HepG2 (cell line): ENCODE results near the gene FAHD2A. TPM values are rescaled to one million over a fixed set of nuclear protein-coding genes. Genes with fewer than 3 reads are reported as not detected.
A peak's percentile ranks its signal among the peaks of the same experiment; 100 is the strongest.

Source experiments
- ARNT2 ChIP-seq: sonication (generic); formaldehyde crosslinking; IDR thresholded peaks from 2 replicates; pipeline ENCODE4 v1.8.0; 2022; ENCODE audit warnings: mild to moderate bottlenecking, low read depth, missing genetic modification reagents, moderate library complexity
- DNMT1 ChIP-seq: sonication (generic); formaldehyde crosslinking; IDR thresholded peaks from 2 replicates; pipeline ENCODE4 v1.5.1; 2020; ENCODE audit warnings: mild to moderate bottlenecking, missing genetic modification reagents
- EEA1 ChIP-seq: sonication (generic); formaldehyde crosslinking; IDR thresholded peaks from 2 replicates; pipeline ENCODE4 v1.5.1; 2020; ENCODE audit warnings: mild to moderate bottlenecking, missing genetic modification reagents, borderline replicate concordance
- ELF3 ChIP-seq: IDR thresholded peaks from 2 replicates; pipeline ENCODE4 v1.6.1; 2016; ENCODE audit warnings: missing genetic modification reagents, missing compliant biosample characterization
- GATAD2A ChIP-seq: IDR thresholded peaks from 2 replicates; pipeline ENCODE4 v1.6.1; 2016
- JUNB ChIP-seq: sonication (generic); formaldehyde crosslinking; IDR thresholded peaks from 2 replicates; pipeline ENCODE4 v1.8.0; 2022; ENCODE audit warnings: missing genetic modification reagents, mild to moderate bottlenecking, borderline replicate concordance
- KDM1A ChIP-seq: IDR thresholded peaks from 2 replicates; pipeline ENCODE4 v1.6.1; 2016; ENCODE audit warnings: missing compliant biosample characterization
- MLLT10 ChIP-seq: sonication (generic); formaldehyde crosslinking; IDR thresholded peaks from 2 replicates; pipeline ENCODE4 v1.4.0; 2020; ENCODE audit warnings: missing genetic modification reagents
- NFYC ChIP-seq: IDR thresholded peaks from 2 replicates; pipeline ENCODE4 v1.6.1; 2016; ENCODE audit warnings: missing genetic modification reagents, missing compliant biosample characterization
- ONECUT2 ChIP-seq: sonication (generic); formaldehyde crosslinking; IDR thresholded peaks from 2 replicates; pipeline ENCODE4 v1.4.0; 2020; ENCODE audit warnings: missing genetic modification reagents
- RBM39 ChIP-seq: fragments of 200-400 bp; formaldehyde crosslinking; IDR thresholded peaks from one replicate; pipeline ENCODE4 v1.6.1; 2018; ENCODE audit warnings: antibody characterized with exemption, mild to moderate bottlenecking, low read depth, low read length; ENCODE audit not compliant: poor library complexity, severe bottlenecking
- REPIN1 ChIP-seq: sonication (generic); formaldehyde crosslinking; IDR thresholded peaks from 2 replicates; pipeline ENCODE4 v1.8.0; 2022; ENCODE audit warnings: missing genetic modification reagents, low read depth, mild to moderate bottlenecking, borderline replicate concordance
- STAT5B ChIP-seq: sonication (generic); formaldehyde crosslinking; IDR thresholded peaks from 2 replicates; pipeline ENCODE4 v1.4.0; 2020; ENCODE audit warnings: missing genetic modification reagents
- TEAD2 ChIP-seq: sonication (generic); formaldehyde crosslinking; IDR thresholded peaks from 2 replicates; pipeline ENCODE4 v1.9.0; 2021; ENCODE audit warnings: missing genetic modification reagents
- TRIM24 ChIP-seq: sonication (generic); formaldehyde crosslinking; IDR thresholded peaks from 2 replicates; pipeline ENCODE4 v1.8.0; 2022; ENCODE audit warnings: mild to moderate bottlenecking, missing genetic modification reagents
- ZFP36 ChIP-seq: fragments of 150-350 bp; IDR thresholded peaks from 2 replicates; pipeline ENCODE4 v1.6.1; 2018; ENCODE audit warnings: borderline replicate concordance, low read length, low read depth; ENCODE audit not compliant: partially characterized antibody
- ZNF12 ChIP-seq: sonication (generic); formaldehyde crosslinking; IDR thresholded peaks from 2 replicates; pipeline ENCODE4 v1.5.0; 2020; ENCODE audit warnings: missing genetic modification reagents
- ZNF510 ChIP-seq: sonication (generic); formaldehyde crosslinking; IDR thresholded peaks from 2 replicates; pipeline ENCODE4 v1.4.0; 2020; ENCODE audit warnings: low read depth, mild to moderate bottlenecking, missing genetic modification reagents
- ZSCAN20 ChIP-seq: sonication (generic); formaldehyde crosslinking; IDR thresholded peaks from 2 replicates; pipeline ENCODE4 v1.4.0; 2020; ENCODE audit warnings: missing genetic modification reagents, mild to moderate bottlenecking, borderline replicate concordance
- polyA plus RNA-seq, 8 experiments: library from polyadenylated mRNA; depleted of rRNA in 3 of 8; stranded (reverse) in 7 of 8; unstranded in 1 of 8; fragments of >200 nt; fragmentation: Illumina TruSeq in 4 of 8; extraction: Trizol in 4 of 8; gene quantifications; 2 replicates each; pipeline versions ENCODE4 v1.2.1 to v1.2.3, GENCODE V29; 2011 to 2016; ENCODE audit warnings: low read depth in 4 of 8, missing spikeins in 1 of 8, mixed read lengths in 1 of 8; ENCODE audit not compliant: insufficient read depth in 1 of 8
- total RNA-seq, 5 experiments: library from RNA; depleted of rRNA; stranded (reverse); fragments of >200 nt; fragmentation: Illumina TruSeq; extraction: Trizol; gene quantifications; 2 replicates each; pipeline ENCODE4 v1.2.3, GENCODE V29; 2016; ENCODE audit warnings: low read depth in 1 of 5
- TF ChIP-seq, protein P1 (sequence below): IDR thresholded peaks from 2 replicates; pipeline ENCODE4 v1.6.1; 2016; ENCODE audit warnings: missing biosample characterization, missing genetic modification reagents, low read depth
- TF ChIP-seq, protein P2 (sequence below): IDR thresholded peaks from 2 replicates; pipeline ENCODE4 v1.6.1; 2016; ENCODE audit warnings: missing compliant biosample characterization, missing genetic modification reagents, borderline replicate concordance
- TF ChIP-seq, protein P3 (sequence below): sonication (generic); formaldehyde crosslinking; IDR thresholded peaks from 2 replicates; pipeline ENCODE4 v1.4.0; 2020; ENCODE audit warnings: mild to moderate bottlenecking, low read depth, missing genetic modification reagents
- TF ChIP-seq, protein P4 (sequence below): sonication (generic); formaldehyde crosslinking; IDR thresholded peaks from 2 replicates; pipeline ENCODE4 v1.5.1; 2020; ENCODE audit warnings: mild to moderate bottlenecking, missing genetic modification reagents, moderate library complexity

Gene FAHD2A
- total and polyA plus RNA-seq, 2 of the 13 experiments (the other 11 are each of a cell fraction or from before 2014, with no cell fraction given): 34.0 to 44.2 TPM

DNA sequence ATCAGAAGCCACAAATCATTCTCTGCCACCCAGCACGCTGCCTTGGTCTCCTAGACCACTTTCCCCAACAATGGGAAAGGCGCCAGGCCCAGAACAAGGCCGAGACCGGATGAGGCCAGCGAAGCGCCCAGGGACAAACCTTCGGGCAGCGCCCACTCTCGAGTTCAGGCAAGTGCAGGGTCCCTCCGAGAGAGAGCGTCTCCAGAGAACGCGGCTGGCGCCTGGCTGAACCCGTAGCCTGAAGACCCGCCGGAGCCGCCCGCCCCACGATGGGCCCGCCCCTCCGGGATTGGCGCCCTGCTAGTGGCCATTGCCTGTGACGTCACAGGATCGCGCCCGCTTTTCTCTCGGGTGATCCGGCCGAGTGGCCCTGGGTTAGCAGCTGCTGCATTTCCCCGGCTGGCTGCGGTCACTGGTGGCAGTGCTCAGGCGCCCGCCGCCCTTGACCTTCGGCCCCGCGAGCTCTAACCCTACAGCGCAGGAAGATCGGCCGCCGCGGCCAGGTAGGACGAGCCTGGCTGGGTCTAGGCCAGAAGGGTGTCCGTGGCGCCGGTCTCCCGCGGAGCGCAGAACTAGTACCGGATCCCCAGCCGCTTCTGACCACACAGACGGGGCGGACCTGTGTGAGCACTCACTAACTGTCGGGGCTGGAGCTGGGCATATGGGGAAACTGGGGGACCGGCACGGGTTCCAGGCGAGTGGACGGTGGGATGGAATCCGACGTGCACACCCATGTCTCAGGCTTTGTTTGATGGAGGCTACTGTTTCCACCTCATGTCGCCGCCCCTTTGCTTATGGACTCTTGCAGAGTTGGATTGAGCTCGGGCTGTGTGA lies at the start of gene FAHD2A (continued):
- TF ChIP-seq, protein P1, sequence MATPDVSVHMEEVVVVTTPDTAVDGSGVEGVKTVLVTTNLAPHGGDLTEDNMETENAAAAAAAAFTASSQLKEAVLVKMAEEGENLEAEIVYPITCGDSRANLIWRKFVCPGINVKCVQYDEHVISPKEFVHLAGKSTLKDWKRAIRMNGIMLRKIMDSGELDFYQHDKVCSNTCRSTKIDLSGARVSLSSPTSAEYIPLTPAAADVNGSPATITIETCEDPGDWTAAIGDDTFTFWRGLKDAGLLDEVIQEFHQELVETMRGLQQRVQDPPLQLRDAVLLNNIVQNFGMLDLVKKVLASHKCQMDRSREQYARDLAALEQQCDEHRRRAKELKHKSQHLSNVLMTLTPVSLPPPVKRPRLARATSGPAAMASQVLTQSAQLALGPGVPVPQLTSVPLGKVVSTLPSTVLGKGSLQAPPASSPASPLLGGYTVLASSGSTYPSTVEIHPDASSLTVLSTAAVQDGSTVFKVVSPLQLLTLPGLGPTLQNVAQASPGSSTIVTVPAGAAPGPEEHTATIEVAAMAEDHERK: no peak
- TF ChIP-seq, protein P2, sequence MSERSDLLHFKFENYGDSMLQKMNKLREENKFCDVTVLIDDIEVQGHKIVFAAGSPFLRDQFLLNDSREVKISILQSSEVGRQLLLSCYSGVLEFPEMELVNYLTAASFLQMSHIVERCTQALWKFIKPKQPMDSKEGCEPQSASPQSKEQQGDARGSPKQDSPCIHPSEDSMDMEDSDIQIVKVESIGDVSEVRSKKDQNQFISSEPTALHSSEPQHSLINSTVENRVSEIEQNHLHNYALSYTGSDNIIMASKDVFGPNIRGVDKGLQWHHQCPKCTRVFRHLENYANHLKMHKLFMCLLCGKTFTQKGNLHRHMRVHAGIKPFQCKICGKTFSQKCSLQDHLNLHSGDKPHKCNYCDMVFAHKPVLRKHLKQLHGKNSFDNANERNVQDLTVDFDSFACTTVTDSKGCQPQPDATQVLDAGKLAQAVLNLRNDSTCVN (CRISPR knock-in tag): no peak
- TF ChIP-seq ZNF12 (CRISPR knock-in tag) (peak; percentile 59; the same call in 1 of the 2 replicates), DNMT1 (CRISPR knock-in tag) (peak; percentile 89), EEA1 (CRISPR knock-in tag) (no peak), ONECUT2 (no peak), MLLT10 (CRISPR knock-in tag) (no peak), ZSCAN20 (CRISPR knock-in tag) (peak; percentile 47; the same call in 1 of the 2 replicates), ARNT2 (peak; percentile 71), KDM1A (CRISPR knock-in tag) (peak; percentile 66; the same call in 1 of the 2 replicates), GATAD2A (CRISPR knock-in tag) (peak; percentile 95), TEAD2 (CRISPR knock-in tag) (no peak), RBM39 (peak; percentile 35), REPIN1 (CRISPR knock-in tag) (peak; percentile 83), ELF3 (peak; percentile 47; the same call in 1 of the 2 replicates), JUNB (CRISPR knock-in tag) (no peak), ZFP36 (no peak), ZNF510 (CRISPR knock-in tag) (peak; percentile 87; the same call in 1 of the 2 replicates), NFYC (CRISPR knock-in tag) (peak; percentile 85), TRIM24 (CRISPR knock-in tag) (no peak), STAT5B (no peak)
- TF ChIP-seq, protein P3, sequence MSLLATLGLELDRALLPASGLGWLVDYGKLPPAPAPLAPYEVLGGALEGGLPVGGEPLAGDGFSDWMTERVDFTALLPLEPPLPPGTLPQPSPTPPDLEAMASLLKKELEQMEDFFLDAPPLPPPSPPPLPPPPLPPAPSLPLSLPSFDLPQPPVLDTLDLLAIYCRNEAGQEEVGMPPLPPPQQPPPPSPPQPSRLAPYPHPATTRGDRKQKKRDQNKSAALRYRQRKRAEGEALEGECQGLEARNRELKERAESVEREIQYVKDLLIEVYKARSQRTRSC (CRISPR knock-in tag): no peak
- TF ChIP-seq, protein P4, sequence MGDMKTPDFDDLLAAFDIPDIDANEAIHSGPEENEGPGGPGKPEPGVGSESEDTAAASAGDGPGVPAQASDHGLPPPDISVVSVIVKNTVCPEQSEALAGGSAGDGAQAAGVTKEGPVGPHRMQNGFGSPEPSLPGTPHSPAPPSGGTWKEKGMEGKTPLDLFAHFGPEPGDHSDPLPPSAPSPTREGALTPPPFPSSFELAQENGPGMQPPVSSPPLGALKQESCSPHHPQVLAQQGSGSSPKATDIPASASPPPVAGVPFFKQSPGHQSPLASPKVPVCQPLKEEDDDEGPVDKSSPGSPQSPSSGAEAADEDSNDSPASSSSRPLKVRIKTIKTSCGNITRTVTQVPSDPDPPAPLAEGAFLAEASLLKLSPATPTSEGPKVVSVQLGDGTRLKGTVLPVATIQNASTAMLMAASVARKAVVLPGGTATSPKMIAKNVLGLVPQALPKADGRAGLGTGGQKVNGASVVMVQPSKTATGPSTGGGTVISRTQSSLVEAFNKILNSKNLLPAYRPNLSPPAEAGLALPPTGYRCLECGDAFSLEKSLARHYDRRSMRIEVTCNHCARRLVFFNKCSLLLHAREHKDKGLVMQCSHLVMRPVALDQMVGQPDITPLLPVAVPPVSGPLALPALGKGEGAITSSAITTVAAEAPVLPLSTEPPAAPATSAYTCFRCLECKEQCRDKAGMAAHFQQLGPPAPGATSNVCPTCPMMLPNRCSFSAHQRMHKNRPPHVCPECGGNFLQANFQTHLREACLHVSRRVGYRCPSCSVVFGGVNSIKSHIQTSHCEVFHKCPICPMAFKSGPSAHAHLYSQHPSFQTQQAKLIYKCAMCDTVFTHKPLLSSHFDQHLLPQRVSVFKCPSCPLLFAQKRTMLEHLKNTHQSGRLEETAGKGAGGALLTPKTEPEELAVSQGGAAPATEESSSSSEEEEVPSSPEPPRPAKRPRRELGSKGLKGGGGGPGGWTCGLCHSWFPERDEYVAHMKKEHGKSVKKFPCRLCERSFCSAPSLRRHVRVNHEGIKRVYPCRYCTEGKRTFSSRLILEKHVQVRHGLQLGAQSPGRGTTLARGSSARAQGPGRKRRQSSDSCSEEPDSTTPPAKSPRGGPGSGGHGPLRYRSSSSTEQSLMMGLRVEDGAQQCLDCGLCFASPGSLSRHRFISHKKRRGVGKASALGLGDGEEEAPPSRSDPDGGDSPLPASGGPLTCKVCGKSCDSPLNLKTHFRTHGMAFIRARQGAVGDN (CRISPR knock-in tag): peak; percentile 86
